HepG2 (cell line): Measurements from ENCODE around the gene DYSF. TPM values are rescaled to one million over a fixed set of nuclear protein-coding genes. Genes with fewer than 3 reads are reported as not detected.

Experiments used
- ATAC-seq: fragments of 200-7000 bp; cut with Tn5 transposase; 3 replicates; pipeline ENCODE4 v1.9.1; 2020; ENCODE audit warnings: mild to moderate bottlenecking, moderate library complexity
- BruUV-seq: library from RNA; stranded (reverse); fragments of 400-500 nt; replicated peaks from 2 replicates; lab custom pipeline; 2021; lab: Mats Ljungman, UMichigan
- CTCF ChIA-PET: fragments of 300-600 bp; formaldehyde crosslinking; extraction: SDS; loops from one replicate; lab custom pipeline; 2021; ENCODE audit warnings: low total read pairs, inconsistent platforms, low intra/inter-chr PET ratio; lab: Yijun Ruan, JAX
- POLR2A ChIA-PET: fragments of 350-600 bp; sonication (Branson Sonifier 250); formaldehyde crosslinking; loops from one replicate; lab custom pipeline; 2020; ENCODE audit warnings: antibody characterized with exemption, inconsistent platforms; lab: Yijun Ruan, JAX
- DNase-seq: peaks from one replicate; pipeline ENCODE4 v3.0.0-alpha.2; 2015; ENCODE audit warnings: low spot score
- FAIRE-seq: peaks from 3 replicates; lab custom pipeline; 2011; peaks lifted over from hg19 to GRCh38; lab: Jason Lieb, UNC
- H2AFZ ChIP-seq: one replicate; pipeline ENCODE4 v1.6.1; 2011; ENCODE audit warnings: low read length, inconsistent platforms
- H3K27ac ChIP-seq: fragments of 300-600 bp; 3 replicates; pipeline ENCODE4 v1.8.0; 2011; ENCODE audit warnings: mixed run types, mild to moderate bottlenecking, mixed read lengths, low read length, inconsistent platforms; ENCODE audit not compliant: insufficient read depth; ENCODE audit errors: extremely low read length
- H3K27me3 ChIP-seq, 2 experiments: fragments of 200-600 bp in 1 of 2; 2 replicates in 1 of 2; 3 replicates in 1 of 2; pipeline versions ENCODE4 v1.6.0 to v1.8.0; 2011; ENCODE audit warnings: low read length in 2 of 2, mild to moderate bottlenecking in 2 of 2, moderate library complexity in 2 of 2, inconsistent platforms in 1 of 2; ENCODE audit not compliant: insufficient read depth in 2 of 2, control insufficient read depth in 1 of 2
- H3K36me3 ChIP-seq, 2 experiments: fragments of 200-600 bp in 1 of 2; replicated peaks in 1 of 2; 2 replicates in 1 of 2; 3 replicates in 1 of 2; pipeline versions ENCODE4 v1.5.1 to v1.8.0; 2011; ENCODE audit warnings: low read length in 2 of 2, inconsistent platforms in 1 of 2; ENCODE audit not compliant: insufficient read depth in 2 of 2, control insufficient read depth in 1 of 2
- H3K4me1 ChIP-seq: 2 replicates; pipeline ENCODE4 v1.5.1; 2012; ENCODE audit warnings: low read length, inconsistent platforms; ENCODE audit not compliant: insufficient read depth
- H3K4me2 ChIP-seq: 2 replicates; pipeline ENCODE4 v1.6.0; 2011; ENCODE audit warnings: low read depth, low read length, inconsistent platforms
- H3K4me3 ChIP-seq, 3 experiments: fragments of 200-600 bp in 1 of 3; sonication (generic), shearing (Covaris generic) in 1 of 3; replicated peaks in 1 of 3; 2 replicates each; pipeline ENCODE4 v1.5.1; 2011 to 2016; ENCODE audit warnings: low read length in 3 of 3, inconsistent platforms in 2 of 3, low read depth in 2 of 3, mild to moderate bottlenecking in 2 of 3, control low read depth in 1 of 3, mixed read lengths in 1 of 3; ENCODE audit not compliant: insufficient read depth in 1 of 3
- H3K79me2 ChIP-seq: one replicate; pipeline ENCODE4 v1.6.1; 2011; ENCODE audit warnings: low read length, inconsistent platforms; ENCODE audit not compliant: insufficient read depth
- H3K9ac ChIP-seq: 2 replicates; pipeline ENCODE4 v1.6.0; 2011; ENCODE audit warnings: mild to moderate bottlenecking, low read depth, low read length, inconsistent platforms; ENCODE audit not compliant: insufficient read depth
- H3K9me3 ChIP-seq: 2 replicates; pipeline ENCODE4 v1.5.1; 2012; ENCODE audit warnings: mild to moderate bottlenecking, low read length
- H4K20me1 ChIP-seq: 2 replicates; pipeline ENCODE4 v1.6.0; 2011; ENCODE audit warnings: inconsistent platforms, mild to moderate bottlenecking, low read length, moderate library complexity; ENCODE audit not compliant: insufficient read depth
- GMEB2 ChIP-seq: IDR thresholded peaks from 2 replicates; pipeline ENCODE4 v1.6.1; 2016; ENCODE audit warnings: missing biosample characterization, missing genetic modification reagents, low read depth
- KLF15 ChIP-seq: sonication (generic); formaldehyde crosslinking; IDR thresholded peaks from 2 replicates; pipeline ENCODE4 v1.8.1; 2023; ENCODE audit warnings: borderline replicate concordance, mild to moderate bottlenecking, inconsistent platforms, missing genetic modification reagents, mixed read lengths
- MXD4 ChIP-seq: IDR thresholded peaks from 2 replicates; pipeline ENCODE4 v1.6.1; 2016; ENCODE audit warnings: mild to moderate bottlenecking, missing biosample characterization, missing genetic modification reagents
- RNF2 ChIP-seq: fragments of 450-650 bp; conservative IDR thresholded peaks from 2 replicates; pipeline ENCODE4 v1.6.1; 2016; ENCODE audit warnings: low read depth
- SCMH1 ChIP-seq: sonication (generic); formaldehyde crosslinking; IDR thresholded peaks from 2 replicates; pipeline ENCODE4 v1.9.0; 2021; ENCODE audit warnings: missing genetic modification reagents, mild to moderate bottlenecking, borderline replicate concordance
- SMAD9 ChIP-seq: sonication (generic); formaldehyde crosslinking; IDR thresholded peaks from 2 replicates; pipeline ENCODE4 v1.5.1; 2020; ENCODE audit warnings: mild to moderate bottlenecking, missing genetic modification reagents
- TFDP2 ChIP-seq: sonication (generic); formaldehyde crosslinking; IDR thresholded peaks from 2 replicates; pipeline ENCODE4 v1.4.0; 2020; ENCODE audit warnings: missing genetic modification reagents
- USF2 ChIP-seq, 2 experiments: sonication (generic) in 1 of 2; formaldehyde crosslinking in 1 of 2; IDR thresholded peaks; 2 replicates each; pipeline versions ENCODE4 v1.5.1 to v1.6.1; 2011 to 2020; ENCODE audit warnings: borderline replicate concordance in 1 of 2, low read depth in 1 of 2, low read length in 1 of 2, mild to moderate bottlenecking in 1 of 2, missing genetic modification reagents in 1 of 2, moderate library complexity in 1 of 2
- ZBTB2 ChIP-seq: sonication (generic); formaldehyde crosslinking; IDR thresholded peaks from 2 replicates; pipeline ENCODE4 v1.8.0; 2022; ENCODE audit warnings: low read depth, missing genetic modification reagents
- ZBTB37 ChIP-seq: sonication (generic); formaldehyde crosslinking; IDR thresholded peaks from 2 replicates; pipeline ENCODE4 v1.4.0; 2020; ENCODE audit warnings: mild to moderate bottlenecking, missing genetic modification reagents
- ZBTB38 ChIP-seq: sonication (generic); formaldehyde crosslinking; IDR thresholded peaks from 2 replicates; pipeline ENCODE4 v1.5.1; 2020; ENCODE audit warnings: mild to moderate bottlenecking, missing genetic modification reagents
- ZBTB42 ChIP-seq: sonication (generic); formaldehyde crosslinking; IDR thresholded peaks from 2 replicates; pipeline ENCODE4 v1.5.0; 2020; ENCODE audit warnings: mild to moderate bottlenecking, missing genetic modification reagents
- ZFAT ChIP-seq: sonication (generic); formaldehyde crosslinking; conservative IDR thresholded peaks from 2 replicates; pipeline ENCODE4 v1.8.1; 2023; ENCODE audit warnings: missing genetic modification reagents, inconsistent platforms
- ZFP36L2 ChIP-seq: sonication (generic); formaldehyde crosslinking; IDR thresholded peaks from 2 replicates; pipeline ENCODE4 v1.4.0; 2020; ENCODE audit warnings: missing genetic modification reagents
- ZNF3 ChIP-seq: IDR thresholded peaks from 2 replicates; pipeline ENCODE4 v1.7.0; 2017; ENCODE audit warnings: inconsistent platforms
- WGBS: methylation state at CpG from one replicate; pipeline ENCODE4 v1.1.6; 2017; ENCODE audit warnings: low lambda C conversion rate; 5-methylcytosine and 5-hydroxymethylcytosine counted together
- in situ Hi-C: cut with HindIII; loops from 2 replicates; pipeline ENCODE4 v1.10.0; 2017; ENCODE audit warnings: low pct_unique_long_range_greater_than_20kb; ENCODE audit not compliant: extremely low pct_ligation_motif_present
- intact Hi-C: fragments of 100-400 bp; cut with micrococcal nuclease; formaldehyde crosslinking; loops from one replicate; pipeline ENCODE4 v1.10.0; 2022; ENCODE audit not compliant: unreplicated experiment
- polyA plus RNA-seq, 8 experiments: library from polyadenylated mRNA; depleted of rRNA in 3 of 8; stranded (reverse) in 7 of 8; unstranded in 1 of 8; fragments of >200 nt; fragmentation: Illumina TruSeq in 4 of 8; extraction: Trizol in 4 of 8; gene quantifications; 2 replicates each; pipeline versions ENCODE4 v1.2.1 to v1.2.3, GENCODE V29; 2011 to 2016; ENCODE audit warnings: low read depth in 4 of 8, missing spikeins in 1 of 8, mixed read lengths in 1 of 8; ENCODE audit not compliant: insufficient read depth in 1 of 8
- total RNA-seq, 5 experiments: library from RNA; depleted of rRNA; stranded (reverse); fragments of >200 nt; fragmentation: Illumina TruSeq; extraction: Trizol; gene quantifications; 2 replicates each; pipeline ENCODE4 v1.2.3, GENCODE V29; 2016; ENCODE audit warnings: low read depth in 1 of 5

The DYSF gene
- total and polyA plus RNA-seq, 2 of the 13 experiments (the other 11 are each of a cell fraction or from before 2014, with no cell fraction given): 0.15 to 2.4 TPM

- intact Hi-C loops: no loop called here
- Histone ChIP-seq H2AFZ (no peak overlapping the region), H3K4me1 (no peaks in the 10 kb centered on the region), H4K20me1 (no peaks in the 10 kb centered on the region), H3K27ac (no peak overlapping the region), H3K4me2 (no peak overlapping the region), H3K9me3 (no peaks in the 10 kb centered on the region), H3K27me3 (no peaks in the 10 kb centered on the region; a peak in 2 of 5 replicates), H3K4me3 (no peak overlapping the region), H3K9ac (no peak overlapping the region), H3K79me2 (no peaks in the 10 kb centered on the region), H3K36me3 (no peaks in the 10 kb centered on the region)
- BruUV-seq: no TSS peak
- ChIA-PET POLR2A (no interaction called here), CTCF (no interaction called here)
- in situ Hi-C loops: no loop called here
- 12% methylated on average over 4 of the region's 4 CpGs for WGBS
- no peak for FAIRE-seq
- DNase-seq: no peak
- ATAC-seq: no peak
- TF ChIP-seq ZFAT (CRISPR knock-in tag) (no peak), GMEB2 (no peak), ZBTB2 (no peak), USF2 (IDR thresholded peaks at IDR 0.05; ENCODE audit: low read depth, low read length) (no peak), USF2 (CRISPR knock-in tag; IDR thresholded peaks at IDR 0.05; ENCODE audit: borderline replicate concordance) (no peak), ZBTB42 (no peak), ZBTB38 (CRISPR knock-in tag) (no peak), ZBTB37 (CRISPR knock-in tag) (no peak), MXD4 (no peak), ZNF3 (CRISPR knock-in tag) (no peak), SMAD9 (CRISPR knock-in tag) (no peak), KLF15 (CRISPR knock-in tag) (no peak), TFDP2 (CRISPR knock-in tag) (no peak), RNF2 (no peak), SCMH1 (no peak), ZFP36L2 (CRISPR knock-in tag) (no peak)
These were observed 184.4 kb downstream of the DYSF start for GRCh38 chr2:71637736-71638135.
